HG03280 (cell line): ENCODE data around the gene OTUB2.

Experiments
- ATAC-seq: cut with Tn5 transposase; IDR thresholded peaks from one replicate; pipeline ENCODE4 v1.9.1; 2021; ENCODE audit warnings: mild to moderate bottlenecking, moderate library complexity; ENCODE audit not compliant: unreplicated experiment

The OTUB2 gene

DNA sequence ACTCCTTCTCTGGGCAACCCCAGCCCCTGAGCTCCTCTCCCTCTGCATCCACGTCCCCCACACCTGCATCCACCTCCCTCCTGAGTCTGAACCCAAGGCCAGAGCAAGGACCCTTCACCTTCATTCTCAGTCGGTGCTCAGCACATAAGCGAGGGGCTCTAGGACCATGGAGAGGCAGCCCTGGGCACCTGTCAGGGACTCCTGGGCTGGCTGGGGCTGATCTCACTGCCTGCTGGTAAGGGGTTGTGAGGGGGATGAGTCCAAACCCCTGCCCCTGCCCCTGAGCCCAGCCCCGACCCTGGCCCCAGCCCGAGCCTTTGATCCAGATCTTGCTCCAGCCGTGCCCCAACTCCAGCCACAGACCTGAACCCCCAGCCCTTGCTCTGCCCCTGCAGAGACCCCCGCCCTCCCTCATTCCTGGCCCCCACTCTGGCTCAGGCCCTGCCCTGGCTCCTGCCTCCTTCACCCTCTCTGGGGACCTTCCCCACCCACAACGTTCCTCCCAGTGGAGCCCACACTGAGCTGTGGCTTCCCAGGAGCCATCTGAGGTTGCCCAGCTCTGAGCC lies 29.9 kb upstream of the OTUB2 start:
- no peak for ATAC-seq

DNA sequence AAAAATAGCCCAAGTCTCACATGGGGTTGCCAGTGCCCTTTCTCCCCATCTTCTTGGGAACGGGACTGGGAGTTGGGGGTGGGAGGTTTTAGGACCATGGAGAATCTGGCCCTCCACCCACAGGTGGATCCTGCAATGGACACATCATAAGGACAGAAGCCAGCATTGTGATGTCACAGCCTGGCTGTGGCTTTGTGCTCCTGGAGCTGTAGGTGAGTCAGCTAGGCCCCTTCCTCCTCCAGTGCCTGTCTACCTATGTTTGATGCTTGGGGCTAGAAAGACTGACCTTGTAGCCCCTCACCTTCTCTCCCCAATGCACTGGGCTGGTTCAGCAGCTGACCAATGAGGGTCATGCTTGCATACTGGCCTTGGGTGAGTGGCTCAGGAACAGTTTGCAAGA lies 29.1 kb upstream of the OTUB2 start, which contains the start of gene CCDC197:
Gene CCDC197 (plus strand): TSS at position 220 of the 400 bp plus-strand sequence. CDS start 831 bp downstream, outside the sequence.
- ATAC-seq, result no peak

DNA sequence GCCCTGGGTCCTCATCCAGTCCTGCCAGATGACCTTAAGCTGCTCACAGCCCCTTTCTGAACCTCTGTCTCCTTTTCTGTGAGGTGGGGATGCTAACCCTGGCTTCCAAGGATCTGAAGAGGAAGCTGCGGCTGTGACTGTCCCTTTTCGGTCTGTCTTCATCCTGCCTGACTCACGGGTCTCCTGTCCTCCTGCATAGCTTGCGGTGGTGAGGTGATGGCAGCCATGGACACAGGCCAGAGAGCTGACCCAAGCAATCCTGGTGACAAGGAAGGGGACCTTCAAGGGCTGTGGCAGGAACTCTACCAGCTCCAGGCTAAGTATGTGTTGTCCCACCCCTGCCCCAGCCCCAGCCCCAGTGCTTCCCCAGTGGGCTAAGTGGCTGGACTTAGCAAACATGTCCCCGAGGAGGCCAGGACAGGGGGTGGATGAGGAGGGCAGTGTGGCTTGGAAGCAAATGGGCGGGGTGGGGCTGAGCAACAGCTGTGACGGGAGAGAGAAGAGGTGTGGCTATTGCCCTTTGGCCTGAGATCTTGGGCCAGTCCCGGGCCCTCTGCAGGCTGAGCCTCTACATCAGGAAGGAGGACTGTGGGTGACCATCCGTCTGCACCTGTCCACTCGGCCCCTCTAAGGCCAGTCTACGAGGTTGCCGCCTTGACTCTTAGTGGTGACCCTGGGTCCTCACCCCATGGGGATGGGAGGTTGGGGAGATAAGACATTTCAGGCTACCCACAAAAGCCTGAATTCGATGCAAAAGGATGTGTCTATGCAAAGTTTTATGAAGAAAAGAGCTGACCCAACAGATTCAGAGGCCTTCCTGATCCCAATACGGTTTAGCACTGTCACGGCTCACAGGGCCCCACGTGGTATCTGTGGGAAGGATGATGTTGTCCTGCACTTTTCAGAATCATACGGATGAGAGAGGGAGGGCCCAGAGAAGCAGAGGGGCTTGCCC lies 27.9 kb upstream of the OTUB2 start:
- ATAC-seq, result no peak

DNA sequence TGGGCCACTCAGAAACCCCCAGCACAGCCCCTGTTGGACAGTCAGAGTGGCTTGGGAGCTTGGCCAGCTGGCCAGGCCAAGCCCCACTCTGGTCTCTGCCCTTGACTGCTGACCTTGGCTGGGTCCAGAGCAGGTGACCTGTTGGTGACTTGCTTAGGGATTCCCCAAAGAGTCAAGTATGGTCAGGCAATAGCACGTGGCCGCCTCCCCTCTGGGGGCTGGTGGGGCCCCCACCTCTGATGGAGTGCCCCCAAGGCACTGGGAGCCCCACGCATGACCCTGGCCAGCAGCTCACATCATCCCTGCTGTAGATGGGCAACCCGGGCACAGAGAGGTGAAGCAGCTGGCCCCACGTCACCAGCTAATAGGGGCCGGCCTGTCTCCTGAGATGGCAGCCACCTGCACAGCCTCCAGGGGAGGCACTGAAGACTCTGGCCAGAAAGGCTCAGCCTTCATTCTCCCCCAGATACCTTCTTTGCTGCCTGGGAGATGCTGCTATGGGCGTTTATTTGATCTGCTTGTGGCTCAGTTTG lies 27.2 kb upstream of the OTUB2 start:
- no peak for ATAC-seq

DNA sequence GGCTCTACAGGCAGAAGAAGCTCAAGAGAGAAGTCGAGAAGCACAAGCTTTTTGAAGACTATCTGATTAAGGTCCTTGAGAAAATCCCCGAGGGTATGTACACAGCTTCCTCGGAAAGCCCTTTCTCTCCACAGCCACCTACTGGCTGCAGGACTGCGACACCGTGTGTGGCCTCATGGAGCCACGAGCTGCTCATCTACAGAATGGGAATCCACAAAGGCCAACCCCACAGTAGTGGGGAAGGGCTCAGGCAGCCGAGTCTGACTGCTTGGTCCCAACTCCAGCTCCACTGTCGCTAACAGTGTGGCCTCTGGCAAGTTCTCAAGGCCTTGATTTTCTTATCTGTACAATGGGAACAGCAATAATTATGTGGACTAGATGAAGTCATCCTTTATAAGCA lies 26.6 kb upstream of the OTUB2 start:
- ATAC-seq, result no peak

DNA sequence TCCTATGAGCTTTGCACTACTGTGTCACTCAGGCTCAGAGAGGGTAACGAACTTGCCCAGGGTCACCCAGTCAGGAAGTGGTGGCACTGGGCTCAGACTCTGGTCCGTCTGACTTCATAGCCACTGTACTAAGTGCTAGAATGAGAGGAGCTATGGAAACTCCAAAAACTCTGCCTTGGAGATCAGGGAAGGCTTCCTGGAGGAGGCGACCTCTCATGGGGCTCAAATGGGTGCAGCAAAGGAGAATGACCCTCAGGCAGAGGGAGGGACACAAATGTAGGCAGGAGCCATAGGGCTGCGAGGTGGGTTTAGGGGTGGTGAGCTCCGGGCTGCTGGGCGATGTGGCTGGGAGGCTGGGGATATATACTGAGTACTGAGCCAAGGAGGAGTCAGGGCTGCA lies 25.9 kb upstream of the OTUB2 start:
- ATAC-seq, result no peak

DNA sequence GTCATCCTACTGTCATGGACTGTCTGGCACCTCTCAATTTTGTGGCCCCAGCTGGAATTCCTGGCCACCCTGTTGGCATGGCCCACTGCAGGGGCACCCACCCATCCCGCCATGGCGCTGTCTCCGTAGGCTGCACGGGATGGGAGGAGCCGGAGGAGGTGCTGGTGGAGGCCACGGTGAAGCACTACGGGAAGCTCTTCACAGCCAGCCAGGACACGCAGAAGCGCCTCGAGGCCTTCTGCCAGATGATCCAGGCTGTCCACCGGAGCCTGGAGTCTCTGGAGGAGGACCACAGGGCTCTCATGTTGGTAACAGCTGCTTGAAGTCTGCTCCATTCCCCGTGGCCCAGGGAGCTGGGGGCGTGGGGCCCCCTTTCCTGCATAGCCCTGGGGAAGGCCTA lies 25.1 kb upstream of the OTUB2 start:
- no peak for ATAC-seq

DNA sequence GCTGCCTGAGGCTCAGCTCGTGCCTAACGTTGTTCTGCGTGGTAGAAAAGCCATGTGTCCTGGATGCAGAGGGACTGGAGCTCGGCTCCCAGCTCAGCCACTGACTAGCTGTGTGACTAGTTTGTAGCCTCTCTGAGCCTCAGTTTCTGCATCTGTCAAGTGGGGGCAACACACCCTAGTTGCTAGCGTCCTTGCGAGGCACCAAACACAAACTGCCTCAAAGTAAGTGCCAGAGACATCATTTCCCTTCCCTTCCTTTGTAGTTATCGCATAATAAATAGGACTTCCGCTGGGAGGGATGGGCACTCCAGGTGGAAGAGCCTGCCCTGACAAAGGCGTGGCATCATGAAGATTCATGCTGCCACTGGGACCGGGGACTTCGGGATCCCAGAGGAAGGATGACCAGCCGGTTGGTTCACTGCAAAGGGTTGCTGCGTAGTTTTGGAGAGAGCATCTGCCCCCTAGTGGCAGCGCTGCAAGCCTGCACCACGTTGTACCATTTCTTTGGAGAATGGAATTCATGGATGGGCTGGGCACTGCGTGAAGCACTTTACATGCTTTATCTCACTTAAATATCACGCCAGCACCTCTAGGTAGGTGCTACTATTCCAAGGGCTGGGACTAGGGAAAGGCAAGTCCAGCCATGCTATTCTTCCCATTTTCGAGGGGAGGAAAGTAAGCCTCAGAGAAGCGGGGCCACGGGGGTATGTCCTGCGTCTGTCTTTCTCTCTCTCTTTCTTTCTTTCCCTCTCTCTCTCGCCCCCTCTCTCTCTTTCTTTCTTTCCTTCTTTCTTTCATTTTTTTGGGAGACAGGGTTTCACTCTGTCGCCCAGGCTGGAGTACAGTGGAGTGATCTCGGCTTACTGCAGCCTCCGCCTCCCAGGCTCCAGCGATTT lies 24.4 kb upstream of the OTUB2 start:
- ATAC-seq, result peak; percentile 56

DNA sequence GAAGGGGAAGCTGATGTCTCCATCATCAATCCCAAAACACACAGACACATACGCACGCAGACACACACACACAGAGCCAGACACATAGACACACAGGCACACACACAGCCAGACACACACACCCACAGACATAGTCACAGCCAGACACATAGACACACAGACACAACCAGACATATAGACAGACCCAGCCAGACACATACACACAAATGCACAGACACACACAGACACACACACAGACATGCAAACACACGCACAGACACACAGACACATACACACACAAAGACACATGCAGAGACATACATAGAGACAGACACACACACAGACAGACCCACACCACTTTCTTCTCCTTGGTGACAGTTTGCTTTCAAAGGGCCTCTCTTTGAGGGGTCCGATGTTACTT lies 22.7 kb upstream of the OTUB2 start:
- no peak for ATAC-seq

DNA sequence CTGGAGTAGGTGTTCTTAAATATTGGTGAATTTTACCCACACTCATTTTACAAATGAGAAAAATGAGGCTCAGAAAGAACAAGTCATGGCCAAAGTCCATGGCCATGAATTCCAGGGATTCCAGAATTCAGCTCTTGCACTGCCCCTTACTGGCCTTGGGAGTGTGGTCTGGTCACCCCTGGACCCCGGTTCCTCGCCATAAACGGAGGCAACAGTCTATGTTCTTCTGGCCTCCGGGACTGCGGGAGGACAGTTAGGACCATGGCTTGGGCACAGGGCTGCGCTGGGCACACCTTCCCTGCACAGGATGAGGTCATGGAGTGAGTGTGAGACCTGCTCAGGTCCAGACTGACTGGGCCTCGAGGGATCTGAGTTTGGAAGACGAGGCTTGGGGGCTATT lies 22.1 kb upstream of the OTUB2 start:
- no peak for ATAC-seq

DNA sequence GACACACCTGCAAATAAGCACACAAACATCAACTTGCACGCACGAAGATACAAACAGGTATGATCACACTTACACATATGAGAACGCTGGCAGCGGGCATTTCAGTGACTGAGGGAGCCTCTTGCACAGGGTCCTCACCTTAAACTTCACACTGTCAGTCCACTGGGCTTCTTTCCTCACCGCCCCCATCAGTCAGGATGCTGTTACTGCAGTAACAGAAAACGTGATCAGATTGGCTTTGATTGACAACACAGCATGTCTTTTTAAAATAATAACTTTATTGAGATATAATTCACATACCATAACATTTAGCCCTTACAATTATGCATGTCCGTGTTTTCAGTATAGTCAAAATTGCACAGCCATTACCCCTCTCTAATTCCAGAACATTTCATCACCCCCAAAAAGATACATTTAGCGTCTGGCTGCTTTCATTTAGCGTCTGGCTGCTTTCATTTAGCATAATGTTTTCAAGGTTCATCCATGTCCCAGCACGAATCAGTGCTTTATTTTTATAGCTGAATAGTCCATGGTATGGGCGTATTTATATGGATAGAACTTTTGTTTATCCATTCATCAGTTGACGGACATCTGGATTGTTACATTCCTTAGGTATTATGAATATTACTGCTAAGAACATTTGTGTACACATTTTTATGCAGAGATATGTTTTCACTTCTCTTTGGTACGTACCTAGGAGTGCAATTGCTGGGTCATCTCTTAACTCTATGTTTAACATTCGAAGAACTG lies 20.6 kb upstream of the OTUB2 start:
- no peak for ATAC-seq

DNA sequence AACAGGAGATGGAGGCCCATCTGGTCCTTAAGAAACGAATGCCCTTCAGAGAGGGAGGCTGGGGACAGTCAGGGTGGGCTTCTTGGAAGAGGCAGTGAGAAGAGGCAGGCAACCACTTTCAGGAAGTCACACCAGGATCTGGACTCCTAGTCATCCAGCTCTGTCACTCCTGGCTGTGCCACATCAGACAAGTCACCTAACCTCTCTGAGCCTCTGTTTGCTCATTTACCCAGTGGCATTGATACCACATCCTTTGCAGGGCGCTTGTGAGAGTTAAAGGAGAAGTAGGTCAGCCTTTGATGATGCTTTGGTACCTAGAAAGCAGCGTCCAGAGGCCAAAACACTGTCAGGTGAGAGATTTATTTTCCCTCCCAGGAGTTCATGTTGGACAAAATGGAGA lies 17.9 kb upstream of the OTUB2 start:
- no peak for ATAC-seq

DNA sequence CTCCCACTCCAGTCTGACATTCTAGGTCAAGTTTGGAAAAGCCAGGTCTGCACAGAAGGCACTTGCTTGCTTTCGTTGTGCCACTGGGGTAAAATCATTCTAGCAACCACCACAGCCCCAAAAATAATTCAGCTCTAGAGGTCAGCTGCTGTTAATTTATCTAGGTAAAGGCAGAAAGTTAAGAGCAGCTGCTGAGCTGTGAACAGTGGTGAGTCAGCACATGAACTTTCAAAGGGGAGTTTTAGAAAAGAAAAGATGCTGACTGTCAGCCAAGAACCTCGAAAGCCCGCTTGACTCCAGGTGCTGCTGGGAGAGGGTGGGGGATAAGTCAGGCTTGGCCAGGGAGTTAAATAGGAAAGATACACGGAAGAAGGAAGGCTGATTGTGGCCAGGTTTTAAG lies 16.4 kb upstream of the OTUB2 start:
- ATAC-seq, result peak; percentile 44

DNA sequence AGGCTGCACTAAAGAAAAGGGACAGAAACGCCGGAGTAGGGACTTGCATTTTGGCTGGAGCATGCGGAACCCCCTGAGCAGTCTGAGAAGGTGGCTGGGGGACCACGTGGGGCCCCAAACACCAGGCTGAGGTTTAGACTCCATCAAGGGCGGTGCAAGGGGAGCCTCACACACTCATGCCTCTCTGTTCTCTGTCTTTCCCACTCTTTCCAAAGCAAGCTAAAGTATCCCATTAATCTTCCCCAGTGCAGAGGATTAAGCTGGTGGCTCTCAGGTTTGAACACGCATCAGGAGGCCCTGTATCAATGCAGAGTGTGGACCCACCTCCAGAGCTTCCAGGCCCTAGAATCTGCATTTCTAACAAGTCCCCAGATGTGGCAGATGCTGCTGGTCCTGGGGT lies 15.5 kb upstream of the OTUB2 start:
- ATAC-seq, result no peak

DNA sequence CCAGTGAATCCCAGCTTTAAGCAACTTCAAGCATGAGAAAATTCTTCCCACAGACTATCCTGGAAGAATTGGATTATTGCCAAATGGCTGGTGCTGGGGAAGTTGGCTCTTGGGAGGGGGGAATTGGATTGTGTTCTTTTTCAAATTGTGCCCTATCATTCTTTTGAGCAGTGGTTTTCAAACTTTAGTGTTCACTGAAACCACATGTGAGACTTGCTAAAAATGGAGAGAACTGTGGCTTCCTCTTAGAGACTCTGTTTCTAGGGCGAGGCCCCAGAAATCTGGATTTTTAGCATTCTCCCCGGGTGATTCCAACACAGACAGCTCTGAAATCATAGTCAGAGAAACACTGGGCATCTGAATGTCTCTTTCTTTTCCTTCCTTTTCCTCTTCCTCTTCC lies 14.3 kb upstream of the OTUB2 start:
- ATAC-seq, result no peak

DNA sequence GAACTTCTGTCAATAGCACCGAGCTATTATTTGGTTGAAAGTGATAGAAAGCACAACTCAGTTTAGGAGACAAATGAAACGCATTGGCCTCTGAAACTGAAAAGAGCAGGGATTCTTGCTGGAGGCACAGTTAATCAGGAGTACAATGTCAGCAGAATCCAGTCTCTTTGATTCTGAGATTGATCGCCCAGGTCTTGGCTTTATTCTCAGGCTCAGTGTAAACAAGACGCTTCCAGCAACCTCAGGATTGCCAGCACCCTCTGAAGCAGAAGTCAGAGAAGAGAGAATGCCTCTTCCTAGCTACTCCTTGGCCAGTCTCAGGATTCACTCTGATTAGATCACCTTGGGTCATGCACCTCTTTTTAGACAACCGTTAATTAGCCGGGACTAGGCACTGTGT lies 11.8 kb upstream of the OTUB2 start:
- ATAC-seq, result no peak

DNA sequence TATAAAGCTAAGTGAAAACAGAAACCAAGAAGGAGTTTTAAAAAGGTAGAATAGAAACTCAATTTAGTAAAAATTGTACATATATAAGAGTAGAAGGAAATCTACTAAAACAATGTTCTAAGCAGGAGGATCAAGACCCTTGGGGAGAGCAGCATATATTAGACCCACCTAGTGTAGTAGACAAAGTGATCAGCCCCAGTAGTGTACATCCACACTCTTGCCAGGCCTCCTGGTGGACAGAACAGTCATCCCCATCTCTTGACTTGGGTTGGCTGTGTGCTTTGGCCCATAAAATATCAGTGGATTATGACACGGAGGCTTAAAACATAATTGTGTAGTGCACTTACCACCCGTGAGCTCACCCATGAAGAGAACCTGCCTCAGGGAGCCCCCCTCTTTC lies 10.9 kb upstream of the OTUB2 start:
- no peak for ATAC-seq

DNA sequence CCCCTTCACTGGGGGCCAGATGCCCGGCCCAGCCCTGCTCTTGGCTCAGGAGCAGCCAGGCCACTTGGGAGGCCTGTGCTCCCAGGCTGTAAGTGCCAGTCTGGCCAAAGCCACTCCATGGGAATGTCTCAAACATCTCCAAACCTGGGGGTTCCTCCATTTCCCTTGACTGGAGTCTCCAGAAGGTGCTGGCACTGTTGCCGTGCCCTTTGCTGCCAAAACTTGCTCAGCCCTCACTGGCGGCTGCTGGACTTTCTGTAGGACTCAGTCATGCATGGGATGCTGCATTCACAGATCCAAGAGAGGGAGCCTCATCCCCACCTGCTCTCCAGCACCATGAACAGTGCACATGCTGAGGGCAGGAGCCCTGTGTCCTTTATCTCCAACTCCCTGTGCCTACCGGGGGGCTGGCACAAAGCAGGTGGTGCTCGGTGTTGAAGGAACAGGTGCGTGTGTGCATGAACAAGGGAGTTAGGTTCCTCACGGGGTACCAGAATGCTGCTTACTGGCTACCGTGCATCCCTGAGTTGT lies 9.6 kb upstream of the OTUB2 start:
- no peak for ATAC-seq

DNA sequence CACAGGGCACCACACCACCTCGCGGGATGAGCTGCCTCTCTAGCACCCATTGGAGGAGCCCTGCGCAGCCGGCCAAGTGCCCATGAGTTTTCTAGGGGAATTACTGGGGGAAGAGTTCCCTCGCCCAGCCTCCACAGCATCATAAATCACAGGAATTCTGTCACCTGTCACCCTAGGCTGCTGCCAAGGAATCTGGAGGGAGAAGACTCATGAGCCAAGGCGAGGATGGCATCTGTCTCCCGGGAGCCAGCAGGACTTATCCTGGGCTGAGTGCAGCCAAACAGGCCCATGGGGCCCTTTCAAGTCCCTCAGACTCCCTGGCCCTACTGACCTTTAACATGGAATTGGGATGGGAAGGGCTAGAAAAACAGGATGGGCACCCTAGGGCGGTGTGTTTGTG lies 7.8 kb upstream of the OTUB2 start:
- no peak for ATAC-seq

DNA sequence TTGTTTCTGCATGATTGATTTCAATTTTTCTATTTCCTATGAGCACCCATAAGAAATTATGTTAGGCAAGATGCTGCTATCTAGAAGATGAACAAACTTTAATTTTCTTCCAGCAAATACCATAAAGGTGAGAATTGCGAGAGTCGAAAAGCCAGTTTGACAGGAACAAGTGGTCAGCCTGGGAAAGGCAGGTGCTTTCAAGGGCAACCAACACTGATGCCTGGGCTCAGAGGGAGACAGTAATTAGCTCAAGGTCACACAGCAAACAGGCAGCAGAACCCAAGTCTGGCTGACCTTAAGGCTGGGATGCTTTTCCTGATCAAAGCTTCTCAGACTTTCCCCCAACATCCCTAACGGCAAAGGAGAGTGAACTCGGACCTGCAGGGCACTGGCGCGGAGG lies 6.8 kb upstream of the OTUB2 start:
- no peak for ATAC-seq
